HFF-Myc (cell line): ENCODE measurements around the gene ALPK1.

ENCODE experiments used
- DNase-seq: peaks from one replicate; pipeline ENCODE4 v3.0.0-alpha.2; 2011; ENCODE audit warnings: low read depth; ENCODE audit errors: extremely low read depth
- H3K4me3 ChIP-seq: replicated peaks from 2 replicates; pipeline ENCODE4 v1.5.1; 2011; ENCODE audit warnings: low read depth, mild to moderate bottlenecking, control low read depth, low read length
- CTCF ChIP-seq: IDR thresholded peaks from 2 replicates; pipeline ENCODE4 v1.5.1; 2012; ENCODE audit warnings: mild to moderate bottlenecking, low read depth, low read length, control low read depth; ENCODE audit errors: missing control alignments

Gene ALPK1

GRCh38 chr4:112296949-112297880 is at the start of gene ALPK1:
TSS of gene ALPK1 (plus strand) at chr4:112297369.
- no peak for TF ChIP-seq CTCF
- peak within 1 kb of the TSS; percentile 43 for H3K4me3 ChIP-seq
- peak; percentile 80 for DNase-seq

GRCh38 chr4:112251019-112251643 is 46.0 kb upstream of the ALPK1 start:
- no peak for TF ChIP-seq CTCF
- no peak overlapping the region for H3K4me3 ChIP-seq
- no peak for DNase-seq

GRCh38 chr4:112252234-112252633 is 44.9 kb upstream of the ALPK1 start:
- H3K4me3 ChIP-seq = no peak overlapping the region
- DNase-seq = no peak
- no peak for TF ChIP-seq CTCF

- no peak overlapping the region for H3K4me3 ChIP-seq
- no peak for DNase-seq
- no peak for TF ChIP-seq CTCF
These were observed 43.7 kb upstream of the ALPK1 start for GRCh38 chr4:112253382-112254000.

- no peak for DNase-seq
- no peak overlapping the region for H3K4me3 ChIP-seq
- no peak for TF ChIP-seq CTCF
These were observed 40.1 kb upstream of the ALPK1 start for GRCh38 chr4:112257098-112257497.

GRCh38 chr4:112266823-112267222 is 30.3 kb upstream of the ALPK1 start:
- peak; percentile 27 for TF ChIP-seq CTCF
- DNase-seq = no peak
- H3K4me3 ChIP-seq = no peak overlapping the region
